GM12873 (cell line): ENCODE results near the gene POLR1E.

Source experiments
- TF ChIP-seq, protein P1 (sequence below): IDR thresholded peaks from 2 replicates; pipeline ENCODE4 v1.5.1; 2012; ENCODE audit warnings: low read depth, mild to moderate bottlenecking, moderate library complexity, low read length, control low read depth; ENCODE audit not compliant: insufficient read depth; ENCODE audit errors: missing control alignments

The POLR1E gene, protein sequence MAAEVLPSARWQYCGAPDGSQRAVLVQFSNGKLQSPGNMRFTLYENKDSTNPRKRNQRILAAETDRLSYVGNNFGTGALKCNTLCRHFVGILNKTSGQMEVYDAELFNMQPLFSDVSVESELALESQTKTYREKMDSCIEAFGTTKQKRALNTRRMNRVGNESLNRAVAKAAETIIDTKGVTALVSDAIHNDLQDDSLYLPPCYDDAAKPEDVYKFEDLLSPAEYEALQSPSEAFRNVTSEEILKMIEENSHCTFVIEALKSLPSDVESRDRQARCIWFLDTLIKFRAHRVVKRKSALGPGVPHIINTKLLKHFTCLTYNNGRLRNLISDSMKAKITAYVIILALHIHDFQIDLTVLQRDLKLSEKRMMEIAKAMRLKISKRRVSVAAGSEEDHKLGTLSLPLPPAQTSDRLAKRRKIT

DNA sequence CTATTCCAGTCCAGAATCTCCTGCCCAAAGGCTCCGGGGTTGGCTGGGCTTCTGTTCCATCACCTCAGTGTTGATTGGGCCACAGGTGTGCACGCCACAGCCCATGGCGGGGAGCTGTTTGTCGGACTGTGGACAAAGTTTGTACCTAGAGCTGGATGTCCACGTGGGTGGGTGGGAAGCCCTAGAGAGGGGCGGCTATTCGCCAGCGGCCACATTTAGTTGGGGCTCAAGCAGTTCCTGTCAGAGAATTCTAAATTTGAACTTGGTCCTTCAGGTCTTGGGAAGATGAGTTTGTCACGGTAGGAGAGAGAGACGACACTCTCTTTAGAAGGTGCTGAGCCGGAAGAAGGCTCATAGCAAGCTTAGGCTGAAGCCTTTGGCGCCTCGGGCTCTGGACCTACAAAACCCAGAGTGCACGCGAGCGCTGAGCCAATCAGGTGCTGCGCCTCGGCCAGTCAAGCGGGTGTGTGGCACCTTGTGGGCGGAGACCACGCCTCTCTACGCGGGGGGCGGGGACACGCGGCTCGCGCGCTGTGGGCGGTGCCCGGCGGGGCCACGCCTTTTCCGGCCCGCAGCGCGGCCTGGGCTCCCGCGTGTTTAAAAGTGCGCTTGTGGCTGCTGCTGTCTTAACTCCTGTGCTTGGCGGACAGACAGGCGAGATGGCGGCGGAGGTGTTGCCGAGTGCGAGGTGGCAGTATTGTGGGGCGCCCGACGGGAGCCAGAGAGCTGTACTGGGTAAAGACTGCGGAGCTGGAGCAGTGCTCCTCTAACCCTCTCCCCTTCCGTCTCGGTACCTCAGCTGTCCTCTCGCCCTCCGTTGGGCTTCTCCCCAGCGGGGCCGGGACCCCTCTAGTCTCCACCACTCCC, at the start of gene POLR1E:
TSS of gene POLR1E (plus strand) at position 560 of the 867 bp plus-strand sequence. CDS start at position 660, 100 bp downstream.
- TF ChIP-seq, protein P1, sequence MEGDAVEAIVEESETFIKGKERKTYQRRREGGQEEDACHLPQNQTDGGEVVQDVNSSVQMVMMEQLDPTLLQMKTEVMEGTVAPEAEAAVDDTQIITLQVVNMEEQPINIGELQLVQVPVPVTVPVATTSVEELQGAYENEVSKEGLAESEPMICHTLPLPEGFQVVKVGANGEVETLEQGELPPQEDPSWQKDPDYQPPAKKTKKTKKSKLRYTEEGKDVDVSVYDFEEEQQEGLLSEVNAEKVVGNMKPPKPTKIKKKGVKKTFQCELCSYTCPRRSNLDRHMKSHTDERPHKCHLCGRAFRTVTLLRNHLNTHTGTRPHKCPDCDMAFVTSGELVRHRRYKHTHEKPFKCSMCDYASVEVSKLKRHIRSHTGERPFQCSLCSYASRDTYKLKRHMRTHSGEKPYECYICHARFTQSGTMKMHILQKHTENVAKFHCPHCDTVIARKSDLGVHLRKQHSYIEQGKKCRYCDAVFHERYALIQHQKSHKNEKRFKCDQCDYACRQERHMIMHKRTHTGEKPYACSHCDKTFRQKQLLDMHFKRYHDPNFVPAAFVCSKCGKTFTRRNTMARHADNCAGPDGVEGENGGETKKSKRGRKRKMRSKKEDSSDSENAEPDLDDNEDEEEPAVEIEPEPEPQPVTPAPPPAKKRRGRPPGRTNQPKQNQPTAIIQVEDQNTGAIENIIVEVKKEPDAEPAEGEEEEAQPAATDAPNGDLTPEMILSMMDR, result no peak

DNA sequence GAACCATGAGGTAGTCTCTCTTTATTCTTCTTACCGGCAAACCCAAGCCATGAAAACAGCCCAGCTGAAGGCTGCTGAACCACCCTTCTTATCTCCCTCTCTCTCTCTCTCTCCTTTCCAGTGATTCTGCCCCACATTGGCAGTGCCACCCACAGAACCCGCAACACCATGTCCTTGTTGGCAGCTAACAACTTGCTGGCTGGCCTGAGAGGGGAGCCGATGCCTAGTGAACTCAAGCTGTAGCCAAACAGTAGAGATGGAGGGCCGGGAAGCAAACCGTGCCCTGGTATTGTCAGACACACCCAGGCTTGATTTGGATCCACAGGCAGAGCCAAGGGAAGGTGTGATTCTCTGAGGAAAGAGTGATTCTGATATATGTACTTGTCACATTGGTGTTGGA, 49.2 kb upstream of the POLR1E start:
- TF ChIP-seq, protein P1, result no peak

DNA sequence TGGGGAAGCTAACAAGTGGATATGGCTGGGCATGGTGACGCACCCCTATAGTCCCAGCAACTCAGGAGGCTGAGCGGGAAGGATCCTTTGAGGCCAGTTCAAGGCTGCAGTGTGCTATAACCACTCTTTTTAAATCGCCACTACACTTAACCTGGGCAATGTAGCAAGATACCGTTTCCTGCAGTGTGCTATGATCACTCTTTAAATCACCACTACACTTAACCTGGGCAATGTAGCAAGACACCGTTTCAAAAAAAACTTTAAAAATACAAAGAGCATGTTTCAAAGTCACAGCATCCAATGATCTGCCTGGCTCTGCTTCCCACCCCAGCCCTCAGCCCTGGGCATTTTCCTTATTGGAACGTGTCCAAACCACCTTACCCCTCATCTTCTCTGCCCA, 48.7 kb upstream of the POLR1E start:
- TF ChIP-seq, protein P1, result no peak

DNA sequence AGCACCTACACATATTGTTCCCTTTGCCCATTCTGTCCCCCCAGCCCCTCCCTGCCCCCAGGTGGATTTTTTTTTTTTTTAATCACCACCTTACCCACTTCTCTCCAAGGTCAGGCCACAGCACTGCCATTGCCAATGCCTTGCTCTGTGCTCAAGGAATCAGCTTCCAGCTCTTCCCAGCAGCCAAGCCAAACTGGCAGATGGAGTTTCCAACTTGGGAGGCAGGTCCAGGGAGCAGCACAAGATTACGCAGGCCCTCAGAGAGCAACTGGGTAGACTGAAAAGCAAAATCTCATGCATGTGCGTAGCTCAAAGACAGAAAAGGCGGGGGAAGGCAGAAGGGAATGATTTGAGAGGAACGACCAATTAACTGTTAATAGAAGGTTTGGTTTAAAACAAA, 48.1 kb upstream of the POLR1E start:
- TF ChIP-seq, protein P1, result no peak

DNA sequence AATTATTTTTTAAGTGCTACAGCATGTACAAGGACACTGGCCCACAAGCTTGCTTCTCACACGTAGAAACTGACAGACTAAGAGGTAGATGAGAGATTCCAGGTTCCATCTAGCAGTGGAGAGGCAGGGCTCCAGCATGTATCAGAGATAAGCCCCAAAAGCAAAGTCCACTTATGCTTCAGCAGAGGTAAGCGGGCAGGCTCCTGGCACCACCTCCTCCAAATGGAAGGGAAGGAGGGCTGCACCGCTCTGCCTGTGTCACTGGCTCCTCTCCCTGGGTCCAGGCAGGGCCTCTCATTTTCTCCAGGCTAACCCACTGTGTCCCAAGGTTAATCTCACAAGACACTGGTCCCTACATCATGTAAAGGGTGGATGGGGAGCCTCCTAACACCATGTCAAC, 47.4 kb upstream of the POLR1E start:
- TF ChIP-seq, protein P1, result no peak

DNA sequence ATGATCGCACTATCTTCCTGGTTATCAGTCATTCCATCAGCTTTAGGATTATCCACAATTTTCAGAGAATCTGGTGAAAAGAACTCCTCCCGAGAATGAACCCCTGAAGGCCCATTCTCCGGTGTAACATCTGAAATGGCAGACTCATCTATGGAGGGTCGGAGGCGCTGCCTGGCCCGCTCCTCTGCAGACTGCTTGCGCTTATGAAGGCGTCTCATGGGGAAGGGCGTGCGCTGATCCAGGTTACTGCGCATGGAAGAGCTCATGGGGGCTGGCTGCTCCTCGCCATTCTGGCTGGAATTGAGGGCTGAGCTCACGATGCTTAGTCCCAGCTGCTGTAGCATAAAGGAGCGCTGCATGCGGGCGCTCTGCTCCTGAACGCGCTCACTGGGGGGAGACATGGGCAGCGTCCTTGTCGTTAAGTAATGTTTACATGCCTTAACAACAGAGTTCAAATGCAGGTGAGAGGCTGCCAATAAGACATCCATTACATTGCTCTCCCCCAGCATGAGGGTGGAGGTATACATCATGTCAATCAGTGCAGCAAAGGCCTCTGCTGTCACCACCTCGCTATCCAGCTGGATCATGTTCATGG, 43.9 kb upstream of the POLR1E start:
- TF ChIP-seq, protein P1, result no peak

DNA sequence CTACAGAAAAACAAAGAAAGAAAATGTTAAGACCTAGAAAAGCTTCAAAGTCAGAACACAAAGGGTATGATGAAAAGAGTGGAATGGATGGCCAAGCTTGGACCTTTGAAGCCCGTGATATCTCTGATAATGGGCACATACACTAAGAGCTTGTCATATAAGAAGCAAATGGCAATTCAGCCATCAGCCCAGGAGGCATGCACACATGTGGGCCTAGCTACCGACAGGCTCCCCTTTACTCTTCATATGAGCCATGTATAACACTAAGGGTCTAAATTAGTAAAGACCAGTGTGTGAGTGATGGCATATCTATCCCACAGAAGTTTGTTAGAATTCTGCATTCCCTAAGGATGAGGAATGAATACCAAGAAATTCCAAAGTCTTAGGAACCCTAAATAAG, 43.2 kb upstream of the POLR1E start:
- TF ChIP-seq, protein P1, result no peak
